Stimulated activated CD4-positive, alpha-beta T cell treated with anti-CD3 and anti-CD28 coated beads, Interleukin-2, amount 100 ng/mL, for 4 hours (primary cell): ENCODE results near the gene CAMK2N1.
"Not testable (repeated sequence)": the region's sequence is repeated elsewhere in the genome, so short reads cannot be mapped to it uniquely, and the experiment has no call there.

ENCODE experiments used
- DNase-seq: peaks from one replicate; pipeline ENCODE4 v3.0.0-alpha.2; 2020; ENCODE audit warnings: low read depth

Gene CAMK2N1

GRCh38 chr1:20485527-20486456 lies at the start of gene CAMK2N1:
Gene CAMK2N1 (minus strand): TSS chr1:20486210. CDS start chr1:20485379, 831 bp downstream.
- peak; percentile 52 for DNase-seq

- no peak for DNase-seq
Measured at GRCh38 chr1:20534659-20535417, 48.8 kb upstream of the CAMK2N1 start.

GRCh38 chr1:20533635-20534034 lies 47.6 kb upstream of the CAMK2N1 start:
- no peak for DNase-seq

- no peak for DNase-seq
Measured at GRCh38 chr1:20530901-20531300, 44.9 kb upstream of the CAMK2N1 start.

GRCh38 chr1:20530306-20530705 lies 44.3 kb upstream of the CAMK2N1 start:
- DNase-seq, result no peak

- no peak for DNase-seq
Measured at GRCh38 chr1:20528221-20528620, 42.2 kb upstream of the CAMK2N1 start.

- DNase-seq, result no peak
Measured at GRCh38 chr1:20526267-20526666, 40.3 kb upstream of the CAMK2N1 start.

- peak; percentile 41 for DNase-seq
Measured at GRCh38 chr1:20521960-20522861, 36.2 kb upstream of the CAMK2N1 start.

GRCh38 chr1:20519609-20520262 lies 33.7 kb upstream of the CAMK2N1 start:
- DNase-seq, result not testable (repeated sequence)

GRCh38 chr1:20511518-20512428 lies 25.8 kb upstream of the CAMK2N1 start:
- no peak for DNase-seq

GRCh38 chr1:20508411-20508771 lies 22.4 kb upstream of the CAMK2N1 start:
- no peak for DNase-seq

GRCh38 chr1:20507564-20508410 lies 21.8 kb upstream of the CAMK2N1 start, which contains the start of gene MUL1:
Gene MUL1 (minus strand): TSS chr1:20508151. CDS start chr1:20508024, 127 bp downstream.
- DNase-seq, result peak; percentile 88

GRCh38 chr1:20507248-20507563 lies 21.2 kb upstream of the CAMK2N1 start:
- no peak for DNase-seq

- DNase-seq, result no peak
Measured at GRCh38 chr1:20505488-20505887, 19.5 kb upstream of the CAMK2N1 start.

- DNase-seq, result no peak
Measured at GRCh38 chr1:20500716-20501115, 14.7 kb upstream of the CAMK2N1 start.

GRCh38 chr1:20499718-20500117 lies 13.7 kb upstream of the CAMK2N1 start:
- DNase-seq, result no peak

- no peak for DNase-seq
Measured at GRCh38 chr1:20499105-20499504, 13.1 kb upstream of the CAMK2N1 start.

- no peak for DNase-seq
Measured at GRCh38 chr1:20498116-20498515, 12.1 kb upstream of the CAMK2N1 start.

- DNase-seq, result no peak
Measured at GRCh38 chr1:20497506-20497905, 11.5 kb upstream of the CAMK2N1 start.
